ENCODE results near the gene FAM83D.

FAM83D gene

GRCh38 chr20:38895098-38895949 is 30.9 kb upstream of the FAM83D start:
- DNase-seq: no peak

DNA sequence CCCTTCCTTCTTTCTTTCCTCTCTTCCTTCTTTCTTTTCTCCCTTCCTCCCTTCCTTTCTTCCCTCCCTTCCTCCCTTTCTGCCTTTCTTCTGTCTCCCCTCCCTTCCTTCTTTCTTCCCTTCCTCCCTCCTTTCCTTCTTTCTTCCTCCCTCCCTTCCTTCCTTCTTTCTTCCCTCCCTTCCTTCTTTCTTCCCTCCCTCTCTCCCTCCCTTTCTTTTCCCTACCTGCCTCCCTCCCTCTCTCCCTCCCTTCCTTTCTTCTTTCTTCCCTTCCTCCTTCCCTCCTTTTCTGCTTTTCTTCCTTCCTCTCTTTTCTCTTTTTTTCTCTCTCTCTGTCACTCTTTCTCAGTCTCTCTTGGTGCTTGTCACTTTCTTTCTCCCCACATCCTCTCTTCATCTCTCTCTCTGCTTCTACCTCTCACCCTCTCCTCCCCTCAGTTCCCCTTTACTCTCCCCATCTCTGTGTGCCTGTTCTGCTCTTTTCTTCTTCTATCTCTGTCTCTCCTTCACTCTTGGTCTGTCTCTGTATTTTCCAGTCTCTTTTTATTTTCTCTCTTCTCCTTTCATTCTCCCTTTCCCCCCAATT is 30.1 kb upstream of the FAM83D start:
- DNase-seq: no peak

DNA sequence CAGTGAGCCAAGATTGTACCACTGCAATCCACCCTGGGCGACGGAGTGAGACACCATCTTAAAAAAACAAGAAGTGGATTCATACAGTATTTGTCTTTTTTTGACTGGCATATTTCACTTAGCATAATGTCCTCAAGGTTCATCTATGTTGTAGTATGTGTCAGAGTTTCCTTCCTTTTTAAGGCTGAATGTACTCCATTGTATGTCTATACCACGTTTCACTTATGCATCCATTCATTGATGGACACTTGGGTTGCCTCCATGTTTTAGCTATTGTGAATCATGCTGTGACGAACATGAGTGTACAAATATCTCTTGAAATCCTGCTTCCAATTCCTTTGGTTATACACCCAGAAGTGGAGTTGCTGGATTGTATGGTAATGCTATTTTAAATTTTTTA is 28.9 kb upstream of the FAM83D start:
- DNase-seq: no peak

- no peak for DNase-seq
Measured at GRCh38 chr20:38900606-38901005, 25.6 kb upstream of the FAM83D start.

GRCh38 chr20:38902601-38903000 is 23.6 kb upstream of the FAM83D start:
- DNase-seq: no peak

DNA sequence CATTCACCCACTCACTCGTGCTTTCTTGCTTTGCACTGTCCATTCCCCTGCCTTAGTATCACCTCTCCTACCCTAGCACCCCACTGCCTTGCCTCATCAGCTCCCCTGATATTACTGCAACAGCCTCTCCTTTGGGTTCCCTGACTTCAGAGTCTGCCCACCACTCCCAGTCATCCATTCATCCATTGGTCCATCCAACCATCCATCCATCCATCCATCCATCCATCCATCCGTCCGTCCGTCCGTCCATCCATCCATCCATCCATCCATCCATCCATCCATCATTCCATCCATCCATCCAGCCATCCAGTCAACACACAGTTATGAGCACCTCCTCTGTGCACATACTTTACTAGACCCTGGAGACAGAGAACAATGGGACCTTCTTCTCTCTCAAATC is 22.9 kb upstream of the FAM83D start:
- DNase-seq: no peak

DNA sequence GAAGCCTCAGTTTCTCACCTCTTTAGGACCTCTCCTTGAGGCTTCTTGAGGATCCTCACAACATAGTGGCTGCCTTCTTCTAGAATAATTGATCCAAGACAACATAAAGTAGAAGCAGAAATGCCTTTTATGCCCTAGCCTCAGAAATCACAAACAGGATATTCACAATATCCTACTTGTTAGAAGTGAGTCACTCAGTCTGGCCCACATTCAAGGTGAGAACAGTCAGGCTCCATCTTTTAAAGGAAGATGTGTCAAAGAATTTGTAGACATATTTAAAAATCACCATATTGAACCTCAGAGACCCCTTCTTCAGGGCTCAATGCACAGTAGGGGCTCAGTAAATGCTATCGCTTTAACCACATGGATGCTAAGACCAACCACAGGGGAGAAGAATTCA is 20.8 kb upstream of the FAM83D start:
- DNase-seq: no peak

- no peak for DNase-seq
Measured at GRCh38 chr20:38907918-38908677, 18.1 kb upstream of the FAM83D start.

- DNase-seq: no peak
Measured at GRCh38 chr20:38915355-38915754, 10.9 kb upstream of the FAM83D start.

DNA sequence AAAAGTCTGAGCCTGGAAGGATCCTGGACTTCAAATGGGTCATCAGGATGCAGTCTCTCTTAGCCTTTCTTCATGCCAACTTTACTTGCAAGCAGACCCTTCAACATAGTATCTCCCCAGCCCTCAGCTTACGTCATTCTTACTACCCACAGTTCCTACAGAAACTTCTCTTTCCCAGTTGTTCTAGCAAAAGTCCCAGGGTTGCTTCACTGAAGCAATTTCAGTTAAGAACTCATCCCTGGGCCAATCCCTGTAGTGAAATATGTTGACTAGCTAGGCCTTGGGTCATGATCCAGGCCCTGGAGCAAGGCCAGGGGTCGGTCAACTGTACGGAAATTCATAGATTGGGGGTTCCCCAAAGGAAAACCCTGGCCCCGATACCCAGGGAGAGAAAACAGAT is 8.6 kb upstream of the FAM83D start:
- no peak for DNase-seq

GRCh38 chr20:38918172-38918571 is 8.0 kb upstream of the FAM83D start:
- DNase-seq: no peak

DNA sequence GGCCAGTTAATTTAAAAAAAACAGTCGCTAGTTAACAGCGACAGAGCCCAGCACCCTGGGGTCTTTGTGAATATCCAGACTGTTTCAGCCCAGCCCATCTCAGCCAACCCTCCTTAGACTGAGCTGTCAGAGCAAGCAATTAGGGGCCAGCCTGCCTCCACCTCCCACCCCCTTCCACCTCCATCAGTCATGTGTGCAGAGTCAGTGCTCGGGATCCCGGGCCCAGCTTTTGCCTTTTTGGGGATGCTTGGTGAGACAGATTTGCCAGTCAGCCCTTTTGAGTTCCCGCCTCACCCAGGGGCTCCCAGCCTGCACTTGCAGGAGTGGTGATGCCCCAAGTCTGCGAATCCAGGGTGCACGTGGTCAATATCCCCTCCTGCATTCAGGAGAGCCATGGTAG is 6.5 kb upstream of the FAM83D start:
- DNase-seq: no peak

DNA sequence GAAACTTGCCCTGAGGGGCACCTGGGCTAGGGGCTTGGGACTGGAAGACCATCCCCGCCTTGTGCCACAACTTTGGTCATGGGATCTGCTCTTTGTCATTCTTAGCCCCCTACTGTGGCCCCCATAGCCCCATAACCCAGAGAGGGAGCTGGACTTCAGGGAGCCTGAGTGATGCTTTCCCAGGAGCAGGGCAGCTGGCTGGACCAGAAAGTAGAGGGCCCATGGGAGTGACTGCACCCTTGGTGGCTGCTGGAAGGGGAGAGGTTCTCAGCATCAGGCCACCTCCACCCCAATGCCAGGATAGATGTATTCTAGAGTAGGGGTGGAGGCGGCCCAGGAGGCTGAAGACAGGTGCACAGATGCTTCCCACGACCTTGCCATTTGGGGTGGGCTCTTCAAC is 5.8 kb upstream of the FAM83D start:
- DNase-seq: no peak

DNA sequence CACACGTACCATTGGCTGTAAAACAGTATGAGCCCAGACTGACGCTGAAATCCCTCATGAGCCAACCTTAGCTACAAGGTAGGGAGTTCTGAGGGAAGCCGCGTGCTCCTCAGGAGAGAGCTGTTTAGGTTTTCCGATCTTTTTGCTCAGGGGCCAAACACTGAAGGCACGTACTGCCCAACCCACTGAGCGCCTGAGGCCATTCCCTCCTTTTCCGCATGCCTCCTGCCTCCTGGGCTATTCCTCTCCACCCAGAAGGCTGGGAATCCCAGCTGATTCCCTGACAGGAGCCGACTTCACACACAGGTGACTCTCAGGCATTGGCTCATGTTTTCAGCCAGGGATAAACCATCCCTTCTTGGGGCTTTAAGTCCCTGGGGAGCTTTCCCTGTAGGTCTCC is 5.4 kb upstream of the FAM83D start:
- DNase-seq: no peak

DNA sequence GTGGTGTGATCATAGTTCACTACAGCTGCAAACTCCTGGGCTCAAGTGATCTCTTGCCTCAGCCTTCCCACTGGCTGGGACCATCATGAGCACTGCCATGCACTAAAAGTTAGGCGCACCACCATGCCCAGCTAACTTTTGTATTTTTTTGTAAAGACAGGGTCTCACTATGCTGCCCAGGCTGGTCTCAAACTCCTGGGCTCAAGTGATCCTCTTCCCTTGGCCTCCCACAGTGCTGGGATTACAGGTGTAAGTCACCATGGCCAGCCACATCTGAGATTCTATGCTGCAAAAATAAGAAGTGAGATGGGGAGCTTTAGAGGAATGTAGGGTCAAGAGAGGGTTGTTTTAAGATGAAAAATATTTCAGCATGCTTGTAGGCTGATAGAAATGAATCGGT is 1.5 kb upstream of the FAM83D start:
- no peak for DNase-seq

- no peak for DNase-seq
Measured at GRCh38 chr20:38926934-38927616, 858 bp downstream of the FAM83D start.

DNA sequence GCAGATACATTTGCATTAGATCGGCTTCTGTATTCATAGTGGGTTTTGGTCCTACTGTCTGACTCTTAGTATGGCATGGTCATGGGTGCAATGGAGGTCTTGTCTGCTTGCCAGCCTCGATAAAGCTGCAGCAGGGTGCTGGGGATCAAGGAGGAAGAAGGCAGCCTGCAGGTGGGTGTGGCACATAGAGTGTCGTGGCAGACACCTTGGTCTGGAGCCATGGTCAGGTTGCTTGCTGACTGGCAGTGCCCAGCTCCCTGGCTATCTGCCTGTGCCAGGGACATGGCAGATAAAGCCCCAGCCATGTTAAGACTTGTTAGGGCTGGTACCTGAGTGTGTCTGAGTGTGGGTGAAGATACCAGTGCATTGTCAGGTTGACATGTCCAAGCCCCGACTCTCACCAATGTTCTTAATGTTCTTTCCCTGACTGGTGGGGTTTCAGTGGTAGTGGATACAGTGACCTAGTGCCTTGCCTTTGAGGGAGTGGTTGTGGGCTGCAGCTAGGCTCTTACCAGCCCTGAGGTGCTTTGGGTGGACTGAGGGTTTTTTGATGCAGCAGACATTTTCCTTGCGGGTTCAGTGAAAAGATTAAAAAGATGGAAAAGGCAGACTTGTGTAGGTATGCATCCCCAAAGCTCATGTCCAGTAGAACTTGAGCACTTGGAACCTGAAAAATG is 1.8 kb downstream of the FAM83D start:
- DNase-seq: no peak

- no peak for DNase-seq
Measured at GRCh38 chr20:38930242-38930569, 4.0 kb downstream of the FAM83D start.

DNA sequence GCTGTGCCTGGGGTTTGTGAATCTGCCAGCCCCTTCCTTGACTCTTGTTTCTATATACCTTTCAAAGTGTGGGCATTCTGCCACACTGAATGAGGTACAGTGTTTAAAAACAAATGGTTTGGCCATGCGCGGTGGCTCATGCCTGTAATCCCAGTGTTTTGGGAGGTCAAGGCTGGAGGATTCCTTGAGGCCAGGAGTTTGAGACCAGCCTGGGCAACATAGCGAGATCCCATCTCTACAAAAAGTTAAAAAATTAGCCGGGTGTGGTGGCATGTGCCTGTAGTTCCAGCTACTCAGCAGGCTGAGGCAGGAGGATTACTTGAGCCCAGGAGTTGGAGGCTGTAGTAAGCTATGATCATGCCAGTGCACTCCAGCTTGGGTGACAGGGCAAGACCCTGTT is 5.8 kb downstream of the FAM83D start:
- DNase-seq: no peak

DNA sequence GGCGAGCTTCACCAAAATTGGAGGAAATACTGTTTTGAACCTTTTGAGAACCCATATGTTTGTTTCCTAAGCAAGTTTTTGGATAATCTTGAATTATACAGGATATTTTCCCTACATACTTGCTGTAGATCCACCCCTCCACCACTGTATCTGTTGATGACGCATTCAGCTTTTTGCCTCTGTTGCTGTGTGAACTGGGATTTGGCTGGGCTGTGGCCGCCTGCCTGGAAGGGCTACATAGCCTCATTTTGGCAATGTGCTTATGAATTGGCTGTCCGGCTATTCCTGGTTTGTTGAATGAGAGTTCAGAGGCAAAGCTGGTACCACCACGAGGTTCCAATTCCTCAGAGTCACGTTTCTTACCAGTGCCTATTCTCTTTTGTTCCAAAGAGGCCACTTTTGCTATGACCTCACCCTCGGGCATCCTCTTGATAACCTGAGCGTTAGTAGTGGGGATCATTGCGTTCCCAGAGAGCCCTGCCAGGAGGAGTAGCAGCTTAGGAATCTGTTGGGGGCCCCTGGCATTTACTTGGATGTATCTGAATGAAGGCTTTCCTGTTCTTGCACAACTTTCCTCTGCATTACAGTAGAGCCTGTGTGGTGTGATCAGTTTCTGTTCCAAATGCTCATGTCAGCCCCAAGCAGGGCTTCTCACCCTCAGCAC is 6.4 kb downstream of the FAM83D start:
- no peak for DNase-seq

DNA sequence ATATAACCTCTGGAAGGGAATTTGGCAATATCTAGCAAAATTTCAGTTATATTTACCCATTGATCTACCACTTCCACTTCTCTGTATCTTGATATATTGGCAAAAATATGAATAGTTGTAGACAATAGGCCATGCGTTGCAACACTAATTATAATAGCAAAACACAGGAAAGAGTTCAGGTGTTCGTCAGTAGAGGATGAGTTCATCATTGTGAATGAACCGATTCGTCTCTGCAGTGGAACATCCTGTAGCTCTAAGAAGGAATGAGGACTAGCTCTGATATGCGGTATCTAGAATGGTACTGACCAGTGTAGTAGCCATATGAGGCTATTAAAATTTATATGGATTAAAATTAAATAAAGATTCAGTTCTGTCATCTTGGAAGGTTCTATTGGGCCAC is 8.3 kb downstream of the FAM83D start:
- no peak for DNase-seq

- no peak for DNase-seq
Measured at GRCh38 chr20:38935285-38935684, 9.1 kb downstream of the FAM83D start.

All from retina (tissue), 1 donor.